Tibial artery (tissue), 4 donors: ENCODE results near the gene FNDC11.
"Not testable (repeated sequence)": the region's sequence is repeated elsewhere in the genome, so short reads cannot be mapped to it uniquely, and the experiment has no call there.

Source experiments
- DNase-seq, 2 donors: peaks; one replicate each; pipeline ENCODE4 v3.0.0-alpha.2; 2019
- H3K27ac ChIP-seq, 2 donors: fragments of 200-600 bp; sonication (generic) in 1 of 2; 1 replicate in 1 of 2; 2 replicates in 1 of 2; pipeline ENCODE4 v1.5.1; 2018 to 2019; ENCODE audit warnings: mild to moderate bottlenecking in 1 of 2
- H3K27me3 ChIP-seq, 2 donors: fragments of 200-600 bp; sonication (generic) in 1 of 2; one replicate each; pipeline versions ENCODE4 v1.5.1 to v1.6.0; 2016 to 2019
- H3K36me3 ChIP-seq, 3 donors: fragments of 200-600 bp; sonication (generic) in 2 of 3; one replicate each; pipeline ENCODE4 v1.5.1; 2016 to 2019; ENCODE audit warnings: mild to moderate bottlenecking in 2 of 3
- H3K4me1 ChIP-seq, 4 donors: fragments of 200-600 bp; sonication (generic) in 2 of 4; 1 replicate in 3 of 4; 2 replicates in 1 of 4; pipeline ENCODE4 v1.5.1; 2016 to 2019
- H3K4me3 ChIP-seq, 2 donors: fragments of 200-600 bp; sonication (generic) in 1 of 2; 1 replicate in 1 of 2; 2 replicates in 1 of 2; pipeline ENCODE4 v1.5.1; 2018 to 2019; ENCODE audit warnings: mild to moderate bottlenecking in 2 of 2
- H3K9me3 ChIP-seq, 3 donors: fragments of 200-600 bp; sonication (generic) in 1 of 3; one replicate each; pipeline ENCODE4 v1.5.1; 2016 to 2019
- CTCF ChIP-seq, 2 experiments: fragments of 200-600 bp in 1 of 2; fragments of 450-650 bp in 1 of 2; IDR thresholded peaks; one replicate each; pipeline ENCODE4 v1.5.1; 2017 to 2019; ENCODE audit warnings: antibody characterized with exemption in 2 of 2, mild to moderate bottlenecking in 1 of 2, moderate library complexity in 1 of 2
- intact Hi-C: fragments of 100-400 bp; cut with DNase I; formaldehyde crosslinking; loops from one replicate; pipeline ENCODE4 v1.15.0; 2023; ENCODE audit warnings: low total_unique reads

FNDC11 gene

DNA sequence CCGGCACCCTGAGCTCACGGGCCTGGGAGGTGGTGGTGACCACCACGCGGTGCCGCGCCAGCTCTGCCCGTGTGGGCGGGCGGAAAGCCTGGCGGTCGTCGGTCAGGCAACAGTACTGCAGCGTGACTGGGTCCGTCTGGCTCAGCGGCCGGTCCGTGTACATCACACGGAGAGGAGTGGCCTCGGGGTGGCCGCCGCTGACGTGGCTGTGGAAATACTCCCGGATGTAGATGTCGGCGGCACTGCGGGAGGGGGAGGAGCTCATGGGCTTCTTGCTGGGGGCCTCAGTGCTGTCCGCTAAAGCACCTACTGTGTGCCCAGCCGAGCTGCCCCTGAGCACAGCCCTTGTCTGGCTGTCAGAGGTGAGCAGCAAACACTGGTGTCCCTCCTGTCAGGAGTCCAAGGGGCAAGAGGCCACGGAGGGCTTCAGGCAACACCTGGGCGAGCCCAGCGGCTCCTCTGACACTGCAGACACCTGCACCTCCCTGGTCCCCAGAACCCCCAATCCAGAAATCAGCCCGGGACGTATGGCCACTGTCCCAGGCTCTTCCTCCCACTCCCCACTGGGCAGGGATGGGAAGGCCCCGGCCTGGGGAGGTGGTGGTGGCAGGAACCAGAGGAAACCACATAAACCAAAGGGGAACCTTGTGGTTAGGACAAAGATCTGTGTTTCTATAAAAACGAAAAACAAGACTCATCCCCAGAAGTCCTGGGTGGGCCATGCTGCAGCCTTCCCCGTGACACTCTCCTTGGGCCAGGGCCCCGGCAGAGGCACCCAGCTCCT, 13.6 kb downstream of the FNDC11 start:
- Histone ChIP-seq H3K27ac (no peak overlapping the region), H3K4me3 (no peak overlapping the region), H3K9me3 (no peaks in the 10 kb centered on the region), H3K4me1 (peaks cover 0 to 1% (median 0%) of the 10 kb centered on the region in 4 donors), H3K36me3 (peaks cover 8 to 52% (median 34%) of the 10 kb centered on the region in 3 donors), H3K27me3 (no peaks in the 10 kb centered on the region)
- intact Hi-C loops: loop anchor here (5.0 kb wide), 1 partner anchor 50 kb away; no protein-coding TSS in a partner anchor
- no peak for DNase-seq
- TF ChIP-seq CTCF (IDR thresholded peaks at IDR 0.05): no peak

- TF ChIP-seq CTCF (IDR thresholded peaks at IDR 0.05): no peak
- Histone ChIP-seq H3K4me1 (peaks cover 0 to 9% (median 5%) of the 10 kb centered on the region in 4 donors), H3K27ac (no peak overlapping the region), H3K4me3 (no peak overlapping the region), H3K9me3 (no peaks in the 10 kb centered on the region), H3K36me3 (peaks cover 0 to 44% (median 26%) of the 10 kb centered on the region in 3 donors), H3K27me3 (no peaks in the 10 kb centered on the region)
- intact Hi-C loops: loop anchor here (5.0 kb wide), 1 partner anchor 49 kb away; no protein-coding TSS in a partner anchor
- no peak for DNase-seq
These were observed 14.4 kb downstream of the FNDC11 start for GRCh38 chr20:63568170-63568981.

DNA sequence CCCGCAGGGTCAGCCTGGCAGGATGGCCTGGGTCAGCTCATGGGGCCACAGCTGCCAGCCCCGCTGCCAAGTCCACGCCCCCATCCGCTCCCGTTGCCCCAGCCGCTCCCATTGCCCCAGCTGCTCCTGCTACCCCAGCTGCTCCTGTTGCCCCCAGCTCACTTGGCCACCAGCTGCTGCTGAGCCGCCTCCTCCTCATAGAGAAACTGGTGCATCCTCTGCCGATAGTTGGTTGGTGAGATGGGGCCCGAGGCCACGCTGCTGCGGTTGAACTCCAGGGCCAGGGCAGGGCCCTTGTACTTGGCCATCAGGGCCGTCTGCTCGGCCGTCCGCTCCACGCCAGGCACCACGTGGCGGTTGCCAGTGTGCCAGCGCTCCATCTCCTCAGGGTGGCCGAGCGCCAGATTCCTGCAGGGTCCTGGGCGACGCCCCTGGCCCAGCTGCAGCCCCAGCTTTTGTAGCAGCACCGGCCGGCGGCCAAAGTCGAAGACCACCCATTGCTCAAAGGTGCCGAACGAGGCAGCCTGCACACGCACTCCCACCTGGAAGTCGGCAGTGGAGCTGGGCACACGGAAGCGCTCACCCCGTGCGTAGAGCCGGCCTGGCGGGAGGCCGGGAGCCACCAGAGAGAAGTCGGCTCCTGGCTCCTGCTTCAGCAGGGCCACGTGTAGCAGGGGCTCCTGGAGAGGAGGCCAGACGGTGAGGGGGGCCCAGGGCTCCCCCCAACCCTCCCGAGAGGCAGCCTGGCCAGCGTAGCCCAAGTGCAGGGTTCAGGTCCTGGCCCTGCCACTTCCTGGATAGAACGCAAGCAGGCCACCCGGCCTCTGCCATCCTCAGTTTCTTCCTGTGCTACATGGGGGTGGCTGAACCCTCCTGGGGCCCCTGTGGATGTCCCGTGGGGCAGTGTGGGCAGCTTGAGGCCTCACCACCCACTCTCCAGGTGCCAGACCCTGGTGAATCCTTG, 15.3 kb downstream of the FNDC11 start:
- Histone ChIP-seq H3K4me3 (no peak overlapping the region), H3K36me3 (peaks cover 0 to 35% (median 17%) of the 10 kb centered on the region in 3 donors)
- TF ChIP-seq CTCF (IDR thresholded peaks at IDR 0.05): no peak

DNA sequence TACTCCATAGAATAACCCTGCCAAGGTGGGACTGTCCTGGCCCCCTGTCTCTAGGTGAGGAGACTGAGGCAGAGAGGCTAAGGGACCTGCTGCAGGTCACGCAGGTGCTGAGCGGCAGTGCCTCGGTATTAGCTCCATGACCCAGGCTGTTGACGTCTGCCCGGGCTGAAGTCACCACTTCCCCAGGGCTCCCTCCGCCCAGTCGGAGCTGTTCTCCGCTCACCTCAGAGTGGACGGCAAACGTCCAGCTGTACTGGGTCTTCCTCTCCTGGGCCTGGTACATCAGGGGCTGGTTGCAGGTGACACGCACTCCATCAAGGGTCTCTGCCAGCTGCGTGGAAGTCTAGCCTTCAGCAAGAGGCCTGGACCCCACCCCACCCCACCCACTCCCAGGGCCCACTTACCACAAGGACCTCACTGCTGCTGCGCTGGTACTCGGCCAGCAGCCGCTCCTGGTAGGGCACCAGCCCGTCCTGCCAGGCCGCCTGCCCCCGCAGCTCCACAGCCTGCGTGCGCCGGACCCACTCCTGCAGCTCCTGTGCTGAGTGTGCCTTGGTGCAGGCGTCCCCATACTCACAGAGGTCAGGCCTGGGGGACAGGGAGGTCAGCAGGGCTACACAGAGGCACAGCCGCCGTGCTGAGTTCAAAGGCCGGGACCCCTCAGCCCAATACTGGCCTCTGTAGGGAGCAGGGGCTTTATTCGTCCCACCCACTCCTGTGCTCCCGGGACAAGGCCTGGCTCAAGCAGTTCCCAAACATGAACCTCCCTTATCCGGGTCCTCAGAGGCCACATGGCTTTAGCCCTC, 16.5 kb downstream of the FNDC11 start:
- Histone ChIP-seq H3K4me3 (no peak overlapping the region), H3K4me1 (peaks cover 0 to 18% (median 15%) of the 10 kb centered on the region in 4 donors), H3K27me3 (no peaks in the 10 kb centered on the region), H3K27ac (no peak overlapping the region), H3K36me3 (peaks cover 0 to 23% (median 5%) of the 10 kb centered on the region in 3 donors), H3K9me3 (no peaks in the 10 kb centered on the region)
- DNase-seq: no peak
- intact Hi-C loops: no loop called here
- no peak for TF ChIP-seq CTCF (IDR thresholded peaks at IDR 0.05)

More for the DNA sequence above, 15.3 kb downstream of the FNDC11 start:
- H3K27me3 ChIP-seq: no peaks in the 10 kb centered on the region
- peaks cover 0 to 13% (median 10%) of the 10 kb centered on the region in 4 donors for H3K4me1 ChIP-seq
- no peak for DNase-seq
- H3K9me3 ChIP-seq: no peaks in the 10 kb centered on the region
- intact Hi-C loops: loop anchor here (5.0 kb wide), 1 partner anchor 48 kb away; no protein-coding TSS in a partner anchor
- H3K27ac ChIP-seq: no peak overlapping the region

- intact Hi-C loops, H3K27me3 ChIP-seq, H3K4me3 ChIP-seq, H3K9me3 ChIP-seq, DNase-seq, H3K27ac ChIP-seq: not testable (repeated sequence)
- H3K4me1 ChIP-seq: peaks cover 0 to 18% (median 15%) of the 10 kb centered on the region in 4 donors
- H3K36me3 ChIP-seq: peaks cover 0 to 17% (median 0%) of the 10 kb centered on the region in 3 donors
These were observed 17.1 kb downstream of the FNDC11 start for GRCh38 chr20:63571087-63571478.
